Parathyroid adenoma (tissue), 2 donors: ENCODE data around the gene PCCA.

ENCODE experiments used
- H2AFZ ChIP-seq: fragments of 300-600 bp; sonication (generic); one replicate; pipeline ENCODE4 v1.7.0; 2017; ENCODE audit warnings: antibody characterized with exemption, mild to moderate bottlenecking
- H3K27ac ChIP-seq: fragments of 300-600 bp; sonication (generic); one replicate; pipeline ENCODE4 v1.7.0; 2017
- H3K27me3 ChIP-seq: fragments of 300-600 bp; sonication (generic); one replicate; pipeline ENCODE4 v1.7.0; 2017; ENCODE audit warnings: low read length; ENCODE audit not compliant: control insufficient read depth, insufficient read depth
- H3K36me3 ChIP-seq: fragments of 300-600 bp; sonication (generic); one replicate; pipeline ENCODE4 v1.7.0; 2017; ENCODE audit warnings: low read length; ENCODE audit not compliant: control insufficient read depth, insufficient read depth
- H3K4me1 ChIP-seq: fragments of 300-600 bp; sonication (generic); one replicate; pipeline ENCODE4 v1.7.0; 2017; ENCODE audit warnings: control low read depth
- H3K4me2 ChIP-seq: fragments of 300-600 bp; sonication (generic); one replicate; pipeline ENCODE4 v1.7.0; 2017; ENCODE audit warnings: low read length
- H3K4me3 ChIP-seq: fragments of 300-600 bp; sonication (generic); one replicate; pipeline ENCODE4 v1.7.0; 2017; ENCODE audit warnings: low read depth, low read length
- H3K79me2 ChIP-seq: fragments of 300-600 bp; sonication (generic); one replicate; pipeline ENCODE4 v1.7.0; 2017; ENCODE audit warnings: control low read depth
- H3K9ac ChIP-seq: fragments of 300-600 bp; sonication (generic); one replicate; pipeline ENCODE4 v1.7.0; 2017; ENCODE audit warnings: mild to moderate bottlenecking
- H3K9me3 ChIP-seq: fragments of 300-600 bp; sonication (generic); one replicate; pipeline ENCODE4 v1.7.0; 2017; ENCODE audit warnings: low read length; ENCODE audit not compliant: control insufficient read depth
- TF ChIP-seq, protein P1 (sequence below): fragments of 300-600 bp; sonication (generic); IDR thresholded peaks from one replicate; pipeline ENCODE4 v1.7.0; 2017; ENCODE audit warnings: antibody characterized with exemption, mild to moderate bottlenecking
- donor health status: primary hyperparathyroidism.

The PCCA gene

DNA sequence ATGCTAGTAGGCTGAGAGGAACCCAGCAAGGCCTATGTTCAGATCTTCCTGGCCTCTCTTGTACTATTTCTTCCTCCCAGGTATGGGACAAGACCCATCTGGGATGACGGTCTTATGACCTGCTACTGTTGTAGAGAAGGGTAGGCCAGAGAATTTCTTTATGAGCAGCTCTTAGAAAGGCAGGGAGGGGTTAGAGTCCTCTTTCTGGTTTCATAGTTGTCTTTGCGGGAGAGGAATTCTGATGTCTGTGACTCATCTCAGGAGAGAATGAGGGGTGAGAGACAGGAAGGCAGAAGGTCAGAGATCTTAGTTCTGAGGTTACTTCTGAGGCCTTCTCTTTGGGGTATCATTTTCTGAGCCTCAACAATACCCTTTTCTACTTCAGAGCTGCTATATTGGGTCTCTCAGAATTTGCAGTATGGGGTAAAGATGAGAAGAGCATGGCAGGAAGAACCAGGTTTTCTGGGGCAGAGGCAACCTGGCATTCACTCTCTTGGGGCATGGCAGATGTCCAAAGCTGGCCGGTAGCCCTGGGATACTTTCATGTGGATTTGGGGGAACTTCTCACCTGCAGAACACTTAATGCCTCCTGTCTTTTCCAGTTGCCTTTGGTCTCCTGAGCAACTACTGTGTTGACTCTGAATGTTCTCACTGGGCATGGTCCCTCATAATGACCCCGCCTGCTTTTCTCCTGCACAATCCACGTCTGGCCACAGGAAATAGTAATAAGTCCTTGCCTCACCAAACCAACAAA lies 345.3 kb downstream of the PCCA start:
- Histone ChIP-seq H3K36me3 (no peaks in the 10 kb centered on the region), H3K4me2 (no peak overlapping the region), H3K4me1 (no peaks in the 10 kb centered on the region), H2AFZ (no peak overlapping the region), H3K4me3 (no peak overlapping the region), H3K27ac (no peak overlapping the region), H3K27me3 (no peaks in the 10 kb centered on the region), H3K79me2 (no peaks in the 10 kb centered on the region), H3K9ac (no peak overlapping the region), H3K9me3 (no peaks in the 10 kb centered on the region)
- TF ChIP-seq, protein P1, sequence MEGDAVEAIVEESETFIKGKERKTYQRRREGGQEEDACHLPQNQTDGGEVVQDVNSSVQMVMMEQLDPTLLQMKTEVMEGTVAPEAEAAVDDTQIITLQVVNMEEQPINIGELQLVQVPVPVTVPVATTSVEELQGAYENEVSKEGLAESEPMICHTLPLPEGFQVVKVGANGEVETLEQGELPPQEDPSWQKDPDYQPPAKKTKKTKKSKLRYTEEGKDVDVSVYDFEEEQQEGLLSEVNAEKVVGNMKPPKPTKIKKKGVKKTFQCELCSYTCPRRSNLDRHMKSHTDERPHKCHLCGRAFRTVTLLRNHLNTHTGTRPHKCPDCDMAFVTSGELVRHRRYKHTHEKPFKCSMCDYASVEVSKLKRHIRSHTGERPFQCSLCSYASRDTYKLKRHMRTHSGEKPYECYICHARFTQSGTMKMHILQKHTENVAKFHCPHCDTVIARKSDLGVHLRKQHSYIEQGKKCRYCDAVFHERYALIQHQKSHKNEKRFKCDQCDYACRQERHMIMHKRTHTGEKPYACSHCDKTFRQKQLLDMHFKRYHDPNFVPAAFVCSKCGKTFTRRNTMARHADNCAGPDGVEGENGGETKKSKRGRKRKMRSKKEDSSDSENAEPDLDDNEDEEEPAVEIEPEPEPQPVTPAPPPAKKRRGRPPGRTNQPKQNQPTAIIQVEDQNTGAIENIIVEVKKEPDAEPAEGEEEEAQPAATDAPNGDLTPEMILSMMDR: no peak

GRCh38 chr13:100436099-100436498 lies 347.2 kb downstream of the PCCA start:
- TF ChIP-seq, protein P1: no peak
- Histone ChIP-seq H3K4me1 (no peaks in the 10 kb centered on the region), H3K4me3 (no peak overlapping the region), H2AFZ (no peak overlapping the region), H3K79me2 (no peaks in the 10 kb centered on the region), H3K36me3 (no peaks in the 10 kb centered on the region), H3K4me2 (no peak overlapping the region), H3K27ac (no peak overlapping the region), H3K9me3 (no peaks in the 10 kb centered on the region), H3K9ac (no peak overlapping the region), H3K27me3 (no peaks in the 10 kb centered on the region)

GRCh38 chr13:100438059-100438788 lies 349.3 kb downstream of the PCCA start:
- Histone ChIP-seq H3K9me3 (no peaks in the 10 kb centered on the region), H3K27me3 (no peaks in the 10 kb centered on the region), H3K4me1 (no peaks in the 10 kb centered on the region), H2AFZ (no peak overlapping the region), H3K4me2 (no peak overlapping the region), H3K79me2 (no peaks in the 10 kb centered on the region), H3K36me3 (no peaks in the 10 kb centered on the region), H3K4me3 (no peak overlapping the region), H3K9ac (no peak overlapping the region), H3K27ac (no peak overlapping the region)
- TF ChIP-seq, protein P1: no peak

- Histone ChIP-seq H3K4me2 (no peak overlapping the region), H3K27ac (no peak overlapping the region), H3K27me3 (no peaks in the 10 kb centered on the region), H3K79me2 (no peaks in the 10 kb centered on the region), H2AFZ (no peak overlapping the region), H3K9ac (no peak overlapping the region), H3K36me3 (no peaks in the 10 kb centered on the region), H3K4me1 (no peaks in the 10 kb centered on the region), H3K4me3 (no peak overlapping the region), H3K9me3 (no peaks in the 10 kb centered on the region)
- TF ChIP-seq, protein P1: no peak
These were observed 350.5 kb downstream of the PCCA start for GRCh38 chr13:100439247-100439970.
